HL-60/S4 treated with phorbol 12-myristate 13-acetate at 8.2 ng/mL for 4 days and 3 days (cell line): ENCODE results near the gene VEGFB.

Experiments
- in situ Hi-C: fragments of 300-500 bp; cut with MboI; formaldehyde crosslinking; loops from 2 replicates; pipeline ENCODE4 v1.15.0; 2022; ENCODE audit warnings: low sequenced_read_pairs

Gene VEGFB

DNA sequence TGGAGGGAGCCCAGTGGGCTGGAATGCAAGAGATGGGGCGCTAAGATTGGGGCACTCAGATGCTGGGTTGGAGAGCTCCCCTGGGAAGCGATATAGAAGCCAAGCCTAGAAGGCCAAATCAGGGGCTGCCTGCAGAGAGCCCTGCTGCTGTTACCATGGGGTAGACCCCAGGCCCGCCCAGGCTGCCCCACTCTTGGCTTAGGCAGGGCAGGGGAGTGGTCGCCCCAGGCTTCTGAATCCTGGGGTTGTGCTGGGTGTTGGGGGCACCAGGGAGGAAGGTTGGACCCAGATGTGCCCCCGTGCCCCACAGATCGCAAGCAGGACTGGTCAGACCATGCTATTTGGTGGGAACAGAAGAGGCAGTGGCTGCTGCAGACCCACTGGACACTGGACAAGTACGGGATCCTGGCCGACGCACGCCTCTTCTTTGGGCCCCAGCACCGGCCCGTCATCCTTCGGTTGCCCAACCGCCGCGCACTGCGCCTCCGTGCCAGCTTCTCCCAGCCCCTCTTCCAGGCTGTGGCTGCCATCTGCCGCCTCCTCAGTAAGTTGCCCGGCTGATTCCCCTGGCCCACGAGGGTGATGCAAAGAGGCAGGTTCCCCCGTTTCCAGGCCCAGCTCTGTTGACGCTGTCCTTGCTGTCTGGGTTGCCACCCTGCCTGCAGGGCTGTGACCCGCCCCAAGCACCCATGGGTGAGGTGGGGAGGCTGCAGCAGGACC is 23.9 kb upstream of the VEGFB start:
- in situ Hi-C loops: no loop called here

DNA sequence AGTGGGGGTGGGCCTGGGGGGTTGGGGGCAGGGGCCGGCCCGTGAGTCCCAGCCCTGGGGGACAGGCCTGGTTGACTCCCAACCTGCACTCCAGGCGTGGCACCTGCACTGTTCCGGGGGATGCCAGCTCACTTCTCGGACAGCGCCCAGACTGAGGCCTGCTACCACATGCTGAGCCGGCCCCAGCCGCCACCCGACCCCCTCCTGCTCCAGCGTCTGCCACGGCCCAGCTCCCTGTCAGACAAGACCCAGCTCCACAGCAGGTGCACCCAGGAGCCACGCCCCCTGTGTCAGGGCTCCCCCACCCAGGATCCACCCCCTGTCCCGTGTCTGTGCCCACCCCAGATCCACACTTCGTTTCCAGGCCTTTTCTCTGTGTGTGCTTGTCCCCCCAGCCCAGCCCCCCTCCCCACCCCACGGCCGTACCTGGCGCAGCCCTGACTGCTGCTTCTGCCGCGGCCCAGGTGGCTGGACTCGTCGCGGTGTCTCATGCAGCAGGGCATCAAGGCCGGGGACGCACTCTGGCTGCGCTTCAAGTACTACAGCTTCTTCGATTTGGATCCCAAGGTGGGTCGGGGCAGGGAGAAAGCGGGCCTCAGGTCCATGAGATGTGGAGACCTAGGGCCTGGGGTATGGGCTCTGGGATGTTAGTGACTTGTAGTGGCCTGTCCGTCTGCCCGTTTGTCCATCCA is 23.1 kb upstream of the VEGFB start:
- in situ Hi-C loops: no loop called here

DNA sequence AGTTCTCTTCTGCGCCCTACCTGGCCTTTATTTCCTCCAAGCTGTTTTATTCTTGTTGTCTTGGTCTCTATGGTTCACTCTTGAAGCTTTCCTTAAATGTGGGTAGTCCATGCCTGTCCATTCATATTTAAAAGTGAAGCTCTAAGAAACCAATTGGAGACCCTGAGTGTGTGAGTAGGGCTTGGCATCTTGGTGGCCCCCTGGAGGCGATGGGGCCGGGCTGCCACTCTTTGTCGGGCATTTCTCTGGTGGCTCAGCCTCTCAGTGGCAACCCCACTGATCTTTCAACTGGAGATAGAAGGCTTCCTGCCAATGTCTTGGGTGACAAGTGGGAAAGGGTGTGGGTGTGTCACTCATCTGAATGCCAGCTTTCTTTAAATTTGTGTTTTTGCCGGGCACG is 17.5 kb upstream of the VEGFB start:
- in situ Hi-C loops: no loop called here

DNA sequence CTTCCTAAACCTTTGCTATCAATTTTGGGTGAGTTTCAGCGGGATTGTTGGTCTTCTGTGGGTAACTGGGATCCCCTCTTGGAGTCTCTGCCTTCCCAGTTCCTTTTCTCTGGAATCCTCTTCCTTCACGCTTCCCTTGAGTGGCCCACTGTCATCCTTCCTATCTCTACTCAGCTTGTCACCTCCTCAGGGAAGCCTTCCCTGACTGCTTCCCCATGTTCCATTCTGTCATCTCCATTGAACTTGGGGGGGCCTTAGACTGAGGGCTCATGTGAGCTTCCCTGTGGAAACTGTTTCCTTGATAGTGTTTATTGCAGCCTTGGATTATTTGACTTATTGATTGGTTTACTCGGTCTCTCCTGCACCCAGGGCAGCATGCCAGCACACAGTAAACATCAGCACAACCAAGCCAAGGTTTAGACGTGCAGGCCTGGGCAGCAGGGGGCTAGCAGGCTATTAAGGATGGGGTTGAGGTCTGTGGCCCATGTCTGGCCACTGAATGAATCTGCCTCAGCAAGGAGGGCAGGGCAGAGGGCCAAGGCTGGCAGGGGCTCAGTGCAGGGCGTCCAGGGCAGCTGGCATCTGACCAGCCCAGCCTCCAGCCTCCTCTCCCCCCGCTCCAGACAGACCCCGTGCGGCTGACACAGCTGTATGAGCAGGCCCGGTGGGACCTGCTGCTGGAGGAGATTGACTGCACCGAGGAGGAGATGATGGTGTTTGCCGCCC is 15.6 kb upstream of the VEGFB start:
- in situ Hi-C loops: no loop called here

DNA sequence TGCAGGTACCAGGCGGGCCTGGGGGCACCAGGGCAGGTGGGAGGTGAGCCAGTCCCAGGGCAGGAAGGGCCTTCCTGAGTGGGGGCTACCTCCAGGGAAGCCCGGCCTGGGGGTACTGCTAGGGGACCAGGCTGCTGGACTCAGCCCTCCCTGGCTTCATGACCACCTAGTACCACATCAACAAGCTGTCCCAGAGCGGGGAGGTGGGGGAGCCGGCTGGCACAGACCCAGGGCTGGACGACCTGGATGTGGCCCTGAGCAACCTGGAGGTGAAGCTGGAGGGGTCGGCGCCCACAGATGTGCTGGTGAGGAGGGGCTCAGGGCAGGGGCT is 15.1 kb upstream of the VEGFB start:
- in situ Hi-C loops: no loop called here

DNA sequence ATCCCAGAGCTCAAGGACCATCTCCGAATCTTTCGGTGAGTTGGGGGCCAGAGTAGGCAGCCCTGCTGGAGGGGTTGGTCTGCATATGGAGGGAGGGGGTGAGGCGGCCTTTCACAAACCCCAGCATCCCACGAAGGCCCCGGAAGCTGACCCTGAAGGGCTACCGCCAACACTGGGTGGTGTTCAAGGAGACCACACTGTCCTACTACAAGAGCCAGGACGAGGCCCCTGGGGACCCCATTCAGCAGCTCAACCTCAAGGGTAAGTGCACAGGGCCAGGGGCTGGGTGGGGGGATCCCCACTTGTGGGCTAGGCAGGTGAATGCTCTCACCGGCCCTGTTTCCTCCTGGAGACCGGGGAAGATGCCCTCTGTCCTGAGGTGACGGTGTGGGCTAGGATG is 14.6 kb upstream of the VEGFB start:
- in situ Hi-C loops: no loop called here

DNA sequence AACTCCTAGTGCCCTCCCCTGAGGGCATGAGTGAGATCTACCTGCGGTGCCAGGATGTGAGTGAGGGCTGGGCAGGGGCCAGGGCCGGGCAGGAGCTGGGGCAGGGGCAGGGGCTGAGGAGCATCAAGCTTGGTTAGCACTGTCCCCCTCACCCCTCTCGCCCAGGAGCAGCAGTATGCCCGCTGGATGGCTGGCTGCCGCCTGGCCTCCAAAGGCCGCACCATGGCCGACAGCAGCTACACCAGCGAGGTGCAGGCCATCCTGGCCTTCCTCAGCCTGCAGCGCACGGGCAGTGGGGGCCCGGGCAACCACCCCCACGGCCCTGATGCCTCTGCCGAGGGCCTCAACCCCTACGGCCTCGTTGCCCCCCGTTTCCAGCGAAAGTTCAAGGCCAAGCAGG is 14.1 kb upstream of the VEGFB start:
- in situ Hi-C loops: no loop called here

DNA sequence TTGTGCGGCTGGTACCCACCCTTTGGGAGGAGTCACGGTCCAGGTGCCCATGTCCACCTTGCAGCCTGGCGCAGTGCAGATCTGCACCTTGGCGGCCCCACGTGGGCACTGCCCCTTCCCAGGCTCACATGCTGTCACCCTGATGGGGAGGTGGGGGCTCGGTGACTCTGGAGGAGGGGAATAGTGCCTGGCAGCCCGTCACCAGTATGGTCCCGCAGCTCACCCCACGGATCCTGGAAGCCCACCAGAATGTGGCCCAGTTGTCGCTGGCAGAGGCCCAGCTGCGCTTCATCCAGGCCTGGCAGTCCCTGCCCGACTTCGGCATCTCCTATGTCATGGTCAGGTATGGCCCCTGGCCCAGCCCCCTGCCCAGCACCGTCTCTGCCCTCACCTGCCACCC is 13.6 kb upstream of the VEGFB start:
- in situ Hi-C loops: no loop called here

DNA sequence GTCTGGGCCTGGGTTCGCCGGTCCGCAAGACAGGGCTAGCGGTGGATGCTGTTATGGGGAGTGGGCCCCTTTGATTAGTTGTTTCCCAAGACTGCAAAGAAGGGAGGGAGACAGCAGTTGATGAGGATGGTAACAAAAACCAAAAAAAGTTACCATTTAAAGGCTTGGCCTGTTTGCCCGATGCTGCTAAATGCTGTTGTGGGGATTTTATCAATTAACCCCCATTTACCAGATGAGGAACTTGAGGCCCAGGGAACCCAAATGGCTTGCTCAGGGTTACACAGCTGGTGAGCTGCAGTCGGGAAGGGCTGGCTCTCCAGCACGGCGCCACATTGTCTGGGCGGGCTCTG is 11.8 kb upstream of the VEGFB start:
- in situ Hi-C loops: no loop called here

DNA sequence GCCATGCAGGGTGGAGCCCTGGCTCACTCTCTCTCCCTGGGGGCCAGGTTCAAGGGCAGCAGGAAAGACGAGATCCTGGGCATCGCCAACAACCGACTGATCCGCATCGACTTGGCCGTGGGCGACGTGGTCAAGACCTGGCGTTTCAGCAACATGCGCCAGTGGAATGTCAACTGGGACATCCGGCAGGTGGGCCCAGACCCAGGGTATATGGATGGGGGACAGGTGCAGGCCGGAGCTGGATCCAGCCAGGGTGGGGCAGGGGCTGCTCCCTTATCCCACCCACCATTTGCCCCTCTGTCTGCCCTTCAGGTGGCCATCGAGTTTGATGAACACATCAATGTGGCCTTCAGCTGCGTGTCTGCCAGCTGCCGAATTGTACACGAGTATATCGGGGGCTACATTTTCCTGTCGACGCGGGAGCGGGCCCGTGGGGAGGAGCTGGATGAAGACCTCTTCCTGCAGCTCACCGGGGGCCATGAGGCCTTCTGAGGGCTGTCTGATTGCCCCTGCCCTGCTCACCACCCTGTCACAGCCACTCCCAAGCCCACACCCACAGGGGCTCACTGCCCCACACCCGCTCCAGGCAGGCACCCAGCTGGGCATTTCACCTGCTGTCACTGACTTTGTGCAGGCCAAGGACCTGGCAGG is 11.3 kb upstream of the VEGFB start:
- in situ Hi-C loops: no loop called here

DNA sequence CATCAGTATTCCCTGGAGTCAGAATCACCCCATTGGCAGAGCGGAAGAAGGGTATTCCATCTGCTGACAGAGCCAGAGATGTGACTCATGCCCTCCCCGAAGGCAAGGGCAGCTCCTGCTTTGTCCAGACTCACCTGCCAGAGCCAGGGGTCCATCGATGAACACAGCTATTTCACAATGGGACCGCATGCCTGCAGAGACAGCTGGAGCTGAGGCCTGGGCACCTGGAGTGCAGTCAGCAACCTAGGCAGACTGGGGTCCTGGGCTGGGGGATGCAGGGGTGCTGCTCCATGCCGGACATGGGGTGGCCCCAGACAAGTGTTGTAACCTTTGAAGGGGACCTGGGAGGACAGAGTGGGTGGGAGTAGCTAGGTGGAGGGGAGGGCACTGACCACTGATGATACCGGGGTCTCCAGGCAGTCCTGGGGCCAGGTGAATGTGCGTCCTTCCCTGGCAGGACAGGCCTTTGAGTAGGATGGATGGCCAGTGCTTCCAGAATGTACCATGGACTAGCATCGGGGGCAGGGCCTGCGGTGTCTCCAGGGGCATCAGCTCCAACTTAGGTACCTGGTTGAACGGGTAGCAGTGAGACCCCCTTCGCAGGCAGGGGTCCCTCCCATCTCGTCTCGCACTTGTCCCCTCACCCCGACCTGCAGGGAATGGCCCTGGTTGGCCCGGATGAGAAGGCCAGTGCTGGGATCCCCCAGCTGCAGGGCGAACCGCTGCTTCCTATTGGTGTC is 10.1 kb upstream of the VEGFB start:
- in situ Hi-C loops: no loop called here

DNA sequence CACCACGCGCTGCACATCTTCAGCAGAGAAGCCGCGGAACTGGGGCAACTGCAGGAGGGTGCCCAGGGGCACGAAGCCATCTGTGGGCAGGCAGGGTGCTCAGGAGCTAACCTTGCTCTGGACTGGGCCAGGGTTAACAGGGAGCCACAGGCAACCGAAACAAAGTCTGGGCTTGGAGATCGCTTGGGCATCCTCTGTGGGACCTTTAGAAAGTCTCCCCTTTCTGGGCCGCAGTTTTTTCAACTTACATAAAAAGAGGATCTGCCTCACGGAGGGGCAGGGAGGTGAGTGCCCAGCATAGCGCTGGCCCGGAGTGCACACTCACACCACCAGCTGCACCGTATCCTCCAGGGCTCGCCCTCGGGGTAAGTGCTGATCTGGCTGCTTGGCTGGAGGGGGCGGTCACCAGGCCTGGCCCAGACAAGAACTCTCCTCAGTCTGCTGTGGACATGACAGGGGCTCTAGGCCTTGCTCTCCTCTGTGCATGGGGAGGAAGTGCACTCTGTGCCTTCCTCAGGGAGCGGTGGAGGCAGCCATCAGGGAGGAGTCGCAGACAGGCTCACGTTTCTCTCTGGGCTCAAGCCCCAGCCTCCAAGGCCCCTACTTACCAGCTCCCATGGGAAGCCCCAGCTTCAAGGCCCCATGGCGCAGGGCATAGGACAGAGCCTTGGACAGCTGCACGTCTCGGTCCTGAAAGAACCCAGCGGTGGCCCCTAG is 9.3 kb upstream of the VEGFB start:
- in situ Hi-C loops: loop anchor here (25.0 kb wide), 1 partner anchor 112 kb away; the partner anchor contains the start of gene CCDC88B

DNA sequence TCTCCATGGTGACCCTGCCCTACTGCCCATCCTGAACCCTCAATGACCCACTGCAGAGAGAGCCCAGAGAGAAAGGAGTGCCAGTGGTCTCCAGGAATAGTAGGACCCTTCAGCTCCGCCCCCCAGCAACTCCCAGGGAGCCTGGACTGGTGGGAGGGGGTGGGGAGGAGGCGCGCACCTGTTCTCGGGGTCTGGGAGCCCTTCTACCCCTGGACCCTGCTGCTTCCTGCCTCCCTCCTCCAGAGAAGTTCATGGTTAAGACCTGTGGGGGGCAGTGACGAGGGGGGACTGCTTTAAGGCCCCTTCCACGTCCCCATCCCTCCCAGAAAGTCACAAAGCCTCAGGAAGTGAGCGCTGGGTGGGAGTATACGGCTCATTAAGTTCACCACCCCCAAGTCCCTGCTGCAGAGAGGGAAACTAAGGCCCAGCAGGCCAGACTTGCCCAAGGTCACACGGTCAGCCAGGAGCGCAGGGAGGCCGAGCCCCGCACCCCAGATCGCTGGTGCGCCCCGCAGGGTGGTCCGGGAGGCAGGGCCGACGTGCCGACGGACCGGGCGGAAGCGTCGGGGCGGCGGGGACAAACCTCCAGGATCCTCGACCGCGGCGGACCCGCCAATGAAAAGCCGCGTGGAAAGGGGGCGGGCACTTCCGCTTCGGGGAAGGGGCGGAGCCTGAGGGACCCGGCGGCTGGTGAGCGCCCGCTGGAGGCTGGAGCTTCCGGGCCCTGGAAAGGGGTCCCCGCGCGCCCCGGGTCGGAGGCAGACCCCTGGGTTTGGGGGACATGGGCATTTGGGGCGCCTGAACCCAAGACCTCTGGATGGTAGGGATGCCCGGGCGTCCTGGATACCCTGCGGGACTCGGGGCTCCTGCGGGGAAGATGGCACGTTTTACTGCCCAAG is 8.5 kb upstream of the VEGFB start, which contains the start of the genes NUDT22 and TRPT1:
Gene NUDT22, plus strand, starts transcription at position 667 of the 899 bp plus-strand sequence. CDS start 379 bp downstream, outside the sequence.
Gene TRPT1, minus strand, starts transcription at position 579 of the 899 bp plus-strand sequence. Its CDS starts 326 bp downstream, at position 253.
- in situ Hi-C loops: loop anchor here (25.0 kb wide), 1 partner anchor 111 kb away; the partner anchor contains the start of gene CCDC88B

DNA sequence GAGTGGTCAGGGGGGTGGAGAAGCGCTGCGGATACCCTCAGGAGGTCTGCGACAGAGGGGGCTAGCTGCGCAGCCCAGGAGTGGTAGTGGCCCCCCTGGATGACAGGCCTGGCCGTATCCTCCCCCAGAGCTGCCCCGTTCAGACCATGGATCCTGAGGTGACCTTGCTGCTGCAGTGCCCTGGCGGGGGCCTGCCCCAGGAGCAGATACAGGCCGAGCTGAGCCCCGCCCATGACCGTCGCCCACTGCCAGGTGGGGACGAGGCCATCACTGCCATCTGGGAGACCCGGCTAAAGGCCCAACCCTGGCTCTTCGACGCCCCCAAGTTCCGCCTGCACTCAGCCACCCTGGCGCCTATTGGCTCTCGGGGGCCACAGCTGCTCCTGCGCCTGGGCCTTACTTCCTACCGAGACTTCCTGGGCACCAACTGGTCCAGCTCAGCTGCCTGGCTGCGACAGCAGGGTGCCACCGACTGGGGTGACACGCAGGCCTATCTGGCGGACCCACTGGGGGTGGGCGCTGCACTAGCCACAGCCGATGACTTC is 7.8 kb upstream of the VEGFB start:
- in situ Hi-C loops: loop anchor here (25.0 kb wide), 1 partner anchor 111 kb away; the partner anchor contains the start of gene CCDC88B

DNA sequence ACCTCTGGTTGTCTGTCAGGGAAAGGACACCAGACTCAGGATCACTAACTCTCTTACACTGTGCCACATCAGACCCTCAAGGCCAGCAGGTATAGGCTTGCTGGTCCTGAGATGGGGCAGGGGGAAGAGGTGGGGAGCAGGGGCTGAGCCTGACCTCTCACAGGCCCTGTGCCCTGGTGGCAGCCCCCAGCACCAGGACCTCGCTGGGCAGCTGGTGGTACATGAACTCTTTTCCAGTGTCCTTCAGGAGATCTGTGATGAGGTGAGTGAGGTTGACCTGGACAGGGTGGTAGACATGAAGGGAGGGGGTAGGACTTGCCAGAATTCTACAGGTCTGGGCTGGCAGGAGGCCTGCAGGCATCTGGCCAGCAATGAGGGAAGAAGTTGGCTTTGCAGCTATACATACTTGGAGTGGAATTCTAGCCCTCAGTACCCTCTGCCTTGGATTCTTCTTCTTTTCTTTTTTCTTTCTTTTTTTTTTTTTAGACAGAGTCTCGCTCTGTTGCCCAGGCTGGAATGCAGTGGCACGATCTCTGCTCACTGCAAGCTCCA is 6.9 kb upstream of the VEGFB start:
- in situ Hi-C loops: loop anchor here (25.0 kb wide), 1 partner anchor 110 kb away; the partner anchor contains the start of gene CCDC88B

DNA sequence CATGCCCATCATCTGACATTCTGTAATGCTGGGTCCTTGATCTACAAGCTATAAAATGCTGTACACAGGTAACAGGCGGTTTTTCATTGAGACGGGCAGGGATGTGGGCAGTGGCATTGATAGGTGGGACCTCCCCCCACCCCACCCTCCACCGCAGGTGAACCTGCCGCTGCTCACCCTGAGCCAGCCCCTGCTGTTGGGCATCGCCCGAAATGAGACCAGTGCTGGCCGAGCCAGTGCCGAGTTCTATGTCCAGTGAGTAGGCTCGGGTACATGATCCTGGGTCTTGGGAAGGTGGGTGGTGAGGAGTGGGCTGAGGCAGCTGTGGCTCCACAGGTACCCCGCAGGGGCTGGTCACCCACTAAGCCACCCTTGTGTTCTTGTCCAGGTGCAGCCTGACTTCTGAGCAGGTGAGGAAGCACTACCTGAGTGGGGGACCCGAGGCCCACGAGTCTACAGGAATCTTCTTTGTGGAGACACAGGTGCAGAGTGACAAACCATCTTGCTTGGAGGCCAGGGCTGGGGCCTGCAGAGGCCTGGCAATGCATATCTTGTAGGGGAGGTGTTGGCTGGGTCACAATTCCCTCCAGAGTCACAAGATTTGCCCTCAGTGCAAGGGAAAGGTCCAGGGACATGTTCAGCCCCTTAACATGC is 5.2 kb upstream of the VEGFB start:
- in situ Hi-C loops: loop anchor here (25.0 kb wide), 1 partner anchor 108 kb away; the partner anchor contains the start of gene CCDC88B

DNA sequence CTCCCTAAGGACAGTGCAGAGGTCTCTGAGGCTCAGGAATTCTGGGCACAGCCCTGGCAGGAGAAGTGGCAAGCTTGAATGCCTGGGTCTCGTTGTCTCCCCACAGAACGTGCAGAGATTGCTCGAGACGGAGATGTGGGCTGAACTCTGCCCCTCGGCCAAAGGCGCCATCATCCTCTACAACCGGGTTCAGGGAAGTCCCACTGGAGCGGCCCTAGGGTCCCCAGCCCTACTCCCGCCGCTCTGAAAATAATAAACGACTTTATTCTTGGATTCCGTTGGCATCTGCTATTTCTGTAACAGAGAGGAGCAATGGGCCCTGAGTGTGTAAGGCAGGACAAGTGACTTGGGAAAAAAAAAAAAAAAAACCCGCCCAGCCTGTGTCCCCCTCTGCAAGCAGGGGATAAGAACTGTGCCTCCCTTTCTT is 4.6 kb upstream of the VEGFB start:
- in situ Hi-C loops: loop anchor here (25.0 kb wide), 1 partner anchor 108 kb away; the partner anchor contains the start of gene CCDC88B
